ENCODE results near the gene NUDT8. TPM values are rescaled to one million over a fixed set of nuclear protein-coding genes. Genes with fewer than 3 reads are reported as not detected.

NUDT8 gene
- total and polyA plus RNA-seq, 9 of the 15 experiments (the other 6 are each of a cell fraction or from before 2014, with no cell fraction given), result 0.23 to 27.8 (median 5.0) TPM

- TF ChIP-seq ZNF57 (CRISPR knock-in tag; IDR thresholded peaks at IDR 0.05) (no peak), CEBPG (CRISPR knock-in tag; IDR thresholded peaks at IDR 0.05) (0 out of 2 replicates have a peak, but pooled peaks have one; percentile 13), CEBPG (tag; conservative IDR thresholded peaks at IDR 0.05 in 1 of 2, IDR thresholded peaks at IDR 0.05 in 1 of 2) (no peak), ZZZ3 (IDR thresholded peaks at IDR 0.05) (no peak), ZNF347 (CRISPR knock-in tag; IDR thresholded peaks at IDR 0.05; ENCODE audit: low read depth) (no peak), HEY1 (CRISPR knock-in tag; IDR thresholded peaks at IDR 0.05; ENCODE audit: borderline replicate concordance) (no peak), SNAPC5 (CRISPR knock-in tag; IDR thresholded peaks at IDR 0.05) (no peak), RFX5 (IDR thresholded peaks at IDR 0.05; ENCODE audit: low read depth, low read length) (no peak), DDX20 (tag; IDR thresholded peaks at IDR 0.05; ENCODE audit: low read depth) (no peak), EZH2 (IDR thresholded peaks at IDR 0.05; ENCODE audit: borderline replicate concordance, low read depth, low read length) (no peak), ZFX (CRISPR knock-in tag; IDR thresholded peaks at IDR 0.05) (peak; percentile 99), USF2 (CRISPR knock-in tag; IDR thresholded peaks at IDR 0.05) (no peak), SNIP1 (IDR thresholded peaks at IDR 0.05; ENCODE audit: low read depth) (no peak), FUS (optimal IDR thresholded peaks at IDR 0.05; ENCODE audit: low read depth, low read length) (no peak), RFX1 (IDR thresholded peaks at IDR 0.05) (no peak), E4F1 (CRISPR knock-in tag; IDR thresholded peaks at IDR 0.05; ENCODE audit: borderline replicate concordance) (no peak), ZBTB17 (CRISPR knock-in tag; IDR thresholded peaks at IDR 0.05) (no peak), TEAD1 (CRISPR knock-in tag; IDR thresholded peaks at IDR 0.05) (peak; percentile 4 to 91; a peak in 2 of 4 replicates), GATAD2A (IDR thresholded peaks at IDR 0.05) (peak; percentile 77; the same call in 1 of the 2 replicates), GABPB1 (CRISPR knock-in tag; IDR thresholded peaks at IDR 0.05) (peak; percentile 51; the same call in 1 of the 2 replicates), POLR2B (IDR thresholded peaks at IDR 0.05; ENCODE audit: low read depth, partially characterized antibody) (peak; percentile 92), IRF1 (CRISPR knock-in tag; IDR thresholded peaks at IDR 0.05; ENCODE audit: borderline replicate concordance) (no peak), THRA (IDR thresholded peaks at IDR 0.05) (no peak)
These were observed 46.2 kb downstream of the NUDT8 start, which contains the start of gene GSTP1 (continued) for GRCh38 chr11:67583247-67584204.

Measured in K562 (cell line).